Epithelial cell of esophagus (primary cell): ENCODE measurements around the gene HOXB8.

Experiments used
- DNase-seq: peaks from one replicate; pipeline ENCODE4 v3.0.0; 2010; ENCODE audit warnings: low read depth
- H3K4me3 ChIP-seq: 2 replicates; pipeline ENCODE4 v1.5.1; 2011; ENCODE audit warnings: mild to moderate bottlenecking, low read length, control low read depth
- CTCF ChIP-seq: IDR thresholded peaks from 2 replicates; pipeline ENCODE4 v1.5.1; 2011; ENCODE audit warnings: low read depth, mild to moderate bottlenecking, low read length, control low read depth, inconsistent platforms; ENCODE audit not compliant: insufficient read depth; ENCODE audit errors: missing control alignments

HOXB8 gene

GRCh38 chr17:48575066-48575582 is 40.0 kb downstream of the HOXB8 start:
- DNase-seq: no peak
- H3K4me3 ChIP-seq: no peak overlapping the region
- TF ChIP-seq CTCF: no peak

- TF ChIP-seq CTCF: no peak
- DNase-seq: no peak
- no peak overlapping the region for H3K4me3 ChIP-seq
Observed at GRCh38 chr17:48574505-48575065, 40.5 kb downstream of the HOXB8 start.

GRCh38 chr17:48571826-48572417 is 43.2 kb downstream of the HOXB8 start:
- H3K4me3 ChIP-seq: no peak overlapping the region
- no peak for TF ChIP-seq CTCF
- DNase-seq: no peak

- DNase-seq: no peak
- no peak overlapping the region for H3K4me3 ChIP-seq
- no peak for TF ChIP-seq CTCF
Observed at GRCh38 chr17:48571024-48571818, 43.9 kb downstream of the HOXB8 start.

- H3K4me3 ChIP-seq: no peak overlapping the region
- TF ChIP-seq CTCF: no peak
- no peak for DNase-seq
Observed at GRCh38 chr17:48570325-48571023, 44.6 kb downstream of the HOXB8 start.

GRCh38 chr17:48569674-48570324 is 45.3 kb downstream of the HOXB8 start:
- H3K4me3 ChIP-seq: no peak overlapping the region
- no peak for TF ChIP-seq CTCF

More at GRCh38 chr17:48569674-48570324, 45.3 kb downstream of the HOXB8 start:
- DNase-seq: no peak
